Motor neuron (in vitro differentiated cells): Measurements from ENCODE around the gene ZNF821. TPM values are rescaled to one million over a fixed set of nuclear protein-coding genes. Genes with fewer than 3 reads are reported as not detected.
A peak's percentile ranks its signal among the peaks of the same experiment; 100 is the strongest.

Experiments used
- ATAC-seq, 8 experiments: fragments of 200-7000 bp; cut with Tn5 transposase; replicated peaks in 6 of 8; 2 replicates each; pipeline ENCODE4 v1.8.0; 2021; ENCODE audit warnings: mild to moderate bottlenecking in 8 of 8, moderate library complexity in 8 of 8
- H3K27ac ChIP-seq, 2 donors: fragments of 250-450 bp; sonication (Bioruptor Pico); 2 replicates each; pipeline ENCODE4 v1.9.0; 2021; ENCODE audit warnings: antibody characterized with exemption in 2 of 2, mild to moderate bottlenecking in 2 of 2, moderate library complexity in 1 of 2
- H3K4me1 ChIP-seq, 2 donors: fragments of 250-450 bp; sonication (Bioruptor Pico); replicated peaks in 1 of 2; 2 replicates each; pipeline ENCODE4 v1.6.1; 2021; ENCODE audit warnings: antibody characterized with exemption in 2 of 2, mild to moderate bottlenecking in 2 of 2, moderate library complexity in 1 of 2
- H3K4me3 ChIP-seq, 5 donors: fragments of 250-450 bp; sonication (Bioruptor Pico); 2 replicates each; pipeline ENCODE4 v1.9.0; 2021; ENCODE audit warnings: antibody characterized with exemption in 5 of 5, mild to moderate bottlenecking in 5 of 5, moderate library complexity in 4 of 5
- WGBS, 10 experiments: fragments of 450-650 bp; shearing (Covaris generic); methylation state at CpG; one replicate each; pipeline ENCODE4 v1.0.0; 2022; 5-methylcytosine and 5-hydroxymethylcytosine counted together
- in situ Hi-C, 9 experiments: fragments of 400-800 bp; cut with MboI; loops; one replicate each; pipeline ENCODE4 v1.15.0; 2021; ENCODE audit warnings: low sequenced_read_pairs in 9 of 9, low pct_unique_long_range_greater_than_20kb in 2 of 9; ENCODE audit not compliant: unreplicated experiment in 9 of 9
- total RNA-seq, 8 experiments: library from RNA; unstranded; fragments of 300-600 nt; gene quantifications; 2 replicates each; pipeline versions ENCODE4 v1.2.3 to v1.2.4, GENCODE V29; 2022

Gene ZNF821
- total RNA-seq, 8 experiments from 2014 or later, result 3.2 to 28.6 (median 20.7) TPM

GRCh38 chr16:71894921-71895678 is 11.1 kb upstream of the ZNF821 start, which contains the start of gene IST1:
TSS of gene IST1 (plus strand) at chr16:71895531. CDS start at chr16:71915641, 20,110 bp downstream.
- H3K27ac ChIP-seq, result peak within 1 kb of the TSS; percentile 93 to 94
- ATAC-seq, result peak; percentile 84 to 95 (median 92)
- H3K4me1 ChIP-seq, result peaks cover 6 to 7% of the 10 kb centered on the region in 2 donors
- WGBS, 10 experiments, result 0 to 2% (median 0%) methylated on average over 1 to 29 of the region's 67 CpGs; no CpG with 5 or more reads in 2 of the 10 experiments
- H3K4me3 ChIP-seq, result peak within 1 kb of the TSS; percentile 67 to 90 (median 82)
- in situ Hi-C loops, result no loop called here

- WGBS, 10 experiments, result 0 to 7% (median 1%) methylated on average over 3 to 29 of the region's 31 CpGs; no CpG with 5 or more reads in 2 of the 10 experiments
- in situ Hi-C loops, result no loop called here
- Histone ChIP-seq H3K4me3 (peak overlapping the region; percentile 67 to 90 (median 82)), H3K27ac (peak overlapping the region; percentile 74 to 94), H3K4me1 (peaks cover 6 to 7% of the 10 kb centered on the region in 2 donors)
- peak; percentile 6 to 23 (median 12) for ATAC-seq
Observed at GRCh38 chr16:71894229-71894920, 10.4 kb upstream of the ZNF821 start.

GRCh38 chr16:71893888-71894228 is 9.9 kb upstream of the ZNF821 start:
- H3K27ac ChIP-seq, result peak overlapping the region; percentile 74 to 94
- H3K4me3 ChIP-seq, result peak overlapping the region; percentile 67 to 90 (median 82)
- in situ Hi-C loops, result no loop called here
- WGBS, 10 experiments, result 12 to 83% (median 56%) methylated on average over 1 to 6 of the region's 7 CpGs; no CpG with 5 or more reads in 3 of the 10 experiments
- no peak for ATAC-seq
- H3K4me1 ChIP-seq, result peaks cover 6 to 7% of the 10 kb centered on the region in 2 donors

- no peak for ATAC-seq
- H3K27ac ChIP-seq, result no peak overlapping the region
- 60 to 100% (median 93%) methylated on average over 1 to 3 of the region's 3 CpGs; no CpG with 5 or more reads in 3 of the 10 experiments for WGBS, 10 experiments
- no peak overlapping the region for H3K4me3 ChIP-seq
- H3K4me1 ChIP-seq, result no peaks in the 10 kb centered on the region
- in situ Hi-C loops, result no loop called here
Observed at GRCh38 chr16:71889147-71889546, 5.2 kb upstream of the ZNF821 start.

- in situ Hi-C loops, result no loop called here
- 0 to 100% (median 68%) methylated on average over 1 to 3 of the region's 4 CpGs; no CpG with 5 or more reads in 2 of the 10 experiments for whole genome bisulfite sequencing, 10 experiments
- Histone ChIP-seq H3K27ac (no peak overlapping the region), H3K4me3 (peak overlapping the region in 2 of 5 donors; percentile 99), H3K4me1 (peaks cover 0 to 3% of the 10 kb centered on the region in 2 donors)
- peak in 1 of 8 experiments; percentile 4 for ATAC-seq
Observed at GRCh38 chr16:71885261-71885650, 1.3 kb upstream of the ZNF821 start.

GRCh38 chr16:71883168-71883848 is 674 bp downstream of the ZNF821 start:
- 0 to 10% (median 0%) methylated on average over 1 to 6 of the region's 46 CpGs; no CpG with 5 or more reads in 2 of the 10 experiments for WGBS, 10 experiments
- in situ Hi-C loops, result no loop called here
- H3K4me3 ChIP-seq, result peak overlapping the region; percentile 75 to 99 (median 99)
- H3K4me1 ChIP-seq, result peaks cover 0 to 3% of the 10 kb centered on the region in 2 donors
- peak overlapping the region; percentile 96 for H3K27ac ChIP-seq
- ATAC-seq, result peak; percentile 9 to 67 (median 61)

GRCh38 chr16:71882505-71883167 is 1.3 kb downstream of the ZNF821 start:
- H3K4me3 ChIP-seq, result peak overlapping the region; percentile 75 to 99 (median 99)
- WGBS, 10 experiments, result 0 to 37% (median 4%) methylated on average over 1 to 8 of the region's 9 CpGs
- H3K27ac ChIP-seq, result peak overlapping the region in 1 of 2 donors; percentile 96
- peak in 2 of 8 experiments; percentile 25 to 30 for ATAC-seq
- in situ Hi-C loops, result no loop called here
- peaks cover 0 to 3% of the 10 kb centered on the region in 2 donors for H3K4me1 ChIP-seq

GRCh38 chr16:71880176-71880575 is 3.8 kb downstream of the ZNF821 start:
- no peak overlapping the region for H3K4me3 ChIP-seq
- peaks cover 0 to 3% of the 10 kb centered on the region in 2 donors for H3K4me1 ChIP-seq
- ATAC-seq, result no peak
- WGBS, 10 experiments, result 60 to 100% (median 81%) methylated on average over 1 to 4 of the region's 4 CpGs
- in situ Hi-C loops, result no loop called here
- no peak overlapping the region for H3K27ac ChIP-seq

GRCh38 chr16:71878911-71879310 is 5.1 kb downstream of the ZNF821 start:
- Histone ChIP-seq H3K4me1 (peaks cover 0 to 3% of the 10 kb centered on the region in 2 donors), H3K4me3 (no peak overlapping the region), H3K27ac (no peak overlapping the region)
- ATAC-seq, result no peak
- in situ Hi-C loops, result no loop called here
- WGBS, 10 experiments, result 60 to 100% (median 80%) methylated on average over 1 to 4 of the region's 4 CpGs

- no peak for ATAC-seq
- Histone ChIP-seq H3K4me1 (no peaks in the 10 kb centered on the region), H3K27ac (no peak overlapping the region), H3K4me3 (no peak overlapping the region)
- 85 to 100% (median 91%) methylated on average over 1 to 4 of the region's 4 CpGs; no CpG with 5 or more reads in 1 of the 10 experiments for WGBS, 10 experiments
- in situ Hi-C loops, result no loop called here
Observed at GRCh38 chr16:71873199-71873598, 10.8 kb downstream of the ZNF821 start.

GRCh38 chr16:71870818-71871217 is 13.2 kb downstream of the ZNF821 start:
- 83 to 100% (median 100%) methylated on average over 1 to 2 of the region's 2 CpGs; no CpG with 5 or more reads in 1 of the 10 experiments for WGBS, 10 experiments
- Histone ChIP-seq H3K4me1 (no peaks in the 10 kb centered on the region), H3K27ac (no peak overlapping the region), H3K4me3 (no peak overlapping the region)
- no peak for ATAC-seq
- in situ Hi-C loops, result no loop called here

GRCh38 chr16:71869089-71869488 is 14.9 kb downstream of the ZNF821 start:
- Histone ChIP-seq H3K4me1 (no peaks in the 10 kb centered on the region), H3K27ac (no peak overlapping the region), H3K4me3 (no peak overlapping the region)
- 83 to 100% (median 93%) methylated on average over 1 of the region's 1 CpG; no CpG with 5 or more reads in 6 of the 10 experiments for WGBS, 10 experiments
- no peak for ATAC-seq
- in situ Hi-C loops, result no loop called here
